Adrenal gland (tissue), 5 donors: ENCODE data around the gene HES4.

Source experiments
- POLR2A ChIP-seq, 2 donors: fragments of 450-650 bp; IDR thresholded peaks; one replicate each; pipeline ENCODE4 v1.6.1; 2017; ENCODE audit warnings: antibody characterized with exemption in 2 of 2, mild to moderate bottlenecking in 2 of 2, moderate library complexity in 1 of 2
- TF ChIP-seq, protein P1 (sequence below), 6 experiments: fragments of 450-650 bp in 4 of 6; fragments of 200-600 bp in 2 of 6; sonication (generic) in 1 of 6; IDR thresholded peaks; 1 replicate in 5 of 6; 2 replicates in 1 of 6; pipeline versions ENCODE4 v1.5.1 to v1.8.0; 2016 to 2021; ENCODE audit warnings: antibody characterized with exemption in 6 of 6, mild to moderate bottlenecking in 2 of 6, moderate library complexity in 1 of 6
- donor health status: DM: no; HTN: no; CAD: no.

DNA sequence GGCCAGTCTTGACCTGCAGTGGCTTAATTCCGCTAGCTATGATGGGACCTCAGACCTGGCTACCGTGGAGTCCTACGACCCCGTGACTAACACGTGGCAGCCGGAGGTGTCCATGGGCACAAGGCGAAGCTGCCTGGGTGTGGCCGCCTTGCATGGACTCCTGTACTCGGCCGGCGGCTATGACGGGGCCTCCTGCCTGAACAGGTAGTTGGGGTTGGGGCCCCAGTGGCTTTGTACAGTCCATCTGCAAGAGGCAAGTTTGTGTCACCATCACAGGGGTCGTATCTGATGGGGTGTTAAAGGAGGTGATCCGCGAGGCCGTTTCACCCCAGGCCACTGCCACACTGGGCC is 36.6 kb downstream of the HES4 start:
- TF ChIP-seq, protein P1, sequence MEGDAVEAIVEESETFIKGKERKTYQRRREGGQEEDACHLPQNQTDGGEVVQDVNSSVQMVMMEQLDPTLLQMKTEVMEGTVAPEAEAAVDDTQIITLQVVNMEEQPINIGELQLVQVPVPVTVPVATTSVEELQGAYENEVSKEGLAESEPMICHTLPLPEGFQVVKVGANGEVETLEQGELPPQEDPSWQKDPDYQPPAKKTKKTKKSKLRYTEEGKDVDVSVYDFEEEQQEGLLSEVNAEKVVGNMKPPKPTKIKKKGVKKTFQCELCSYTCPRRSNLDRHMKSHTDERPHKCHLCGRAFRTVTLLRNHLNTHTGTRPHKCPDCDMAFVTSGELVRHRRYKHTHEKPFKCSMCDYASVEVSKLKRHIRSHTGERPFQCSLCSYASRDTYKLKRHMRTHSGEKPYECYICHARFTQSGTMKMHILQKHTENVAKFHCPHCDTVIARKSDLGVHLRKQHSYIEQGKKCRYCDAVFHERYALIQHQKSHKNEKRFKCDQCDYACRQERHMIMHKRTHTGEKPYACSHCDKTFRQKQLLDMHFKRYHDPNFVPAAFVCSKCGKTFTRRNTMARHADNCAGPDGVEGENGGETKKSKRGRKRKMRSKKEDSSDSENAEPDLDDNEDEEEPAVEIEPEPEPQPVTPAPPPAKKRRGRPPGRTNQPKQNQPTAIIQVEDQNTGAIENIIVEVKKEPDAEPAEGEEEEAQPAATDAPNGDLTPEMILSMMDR (IDR thresholded peaks at IDR 0.05), result no peak
- TF ChIP-seq POLR2A (IDR thresholded peaks at IDR 0.05), result no peak
